HG03159 (cell line): Measurements from ENCODE around the gene ZDHHC18.
A peak's percentile ranks its signal among the peaks of the same experiment; 100 is the strongest.

Source experiments
- ATAC-seq: cut with Tn5 transposase; IDR thresholded peaks from one replicate; pipeline ENCODE4 v1.9.1; 2021; ENCODE audit warnings: mild to moderate bottlenecking, moderate library complexity; ENCODE audit not compliant: unreplicated experiment

The ZDHHC18 gene, protein sequence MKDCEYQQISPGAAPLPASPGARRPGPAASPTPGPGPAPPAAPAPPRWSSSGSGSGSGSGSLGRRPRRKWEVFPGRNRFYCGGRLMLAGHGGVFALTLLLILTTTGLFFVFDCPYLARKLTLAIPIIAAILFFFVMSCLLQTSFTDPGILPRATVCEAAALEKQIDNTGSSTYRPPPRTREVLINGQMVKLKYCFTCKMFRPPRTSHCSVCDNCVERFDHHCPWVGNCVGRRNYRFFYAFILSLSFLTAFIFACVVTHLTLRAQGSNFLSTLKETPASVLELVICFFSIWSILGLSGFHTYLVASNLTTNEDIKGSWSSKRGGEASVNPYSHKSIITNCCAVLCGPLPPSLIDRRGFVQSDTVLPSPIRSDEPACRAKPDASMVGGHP

GRCh38 chr1:26826261-26827105, at the start of gene ZDHHC18:
Gene ZDHHC18, plus strand, starts transcription at chr1:26826688. Its CDS starts 117 bp downstream, at chr1:26826805.
- ATAC-seq = peak; percentile 74

DNA sequence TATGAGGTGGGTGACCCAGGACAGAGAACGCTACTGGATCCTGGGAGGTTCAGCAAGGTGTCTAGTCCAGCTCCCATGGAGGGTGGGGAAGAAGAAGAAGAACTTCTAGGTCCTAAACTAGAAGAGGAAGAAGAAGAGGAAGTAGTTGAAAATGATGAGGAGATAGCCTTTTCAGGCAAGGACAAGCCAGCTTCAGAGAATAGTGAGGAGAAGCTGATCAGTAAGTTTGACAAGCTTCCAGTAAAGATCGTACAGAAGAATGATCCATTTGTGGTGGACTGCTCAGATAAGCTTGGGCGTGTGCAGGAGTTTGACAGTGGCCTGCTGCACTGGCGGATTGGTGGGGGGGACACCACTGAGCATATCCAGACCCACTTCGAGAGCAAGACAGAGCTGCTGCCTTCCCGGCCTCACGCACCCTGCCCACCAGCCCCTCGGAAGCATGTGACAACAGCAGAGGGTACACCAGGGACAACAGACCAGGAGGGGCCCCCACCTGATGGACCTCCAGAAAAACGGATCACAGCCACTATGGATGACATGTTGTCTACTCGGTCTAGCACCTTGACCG, 47.3 kb upstream of the ZDHHC18 start:
- ATAC-seq = no peak

DNA sequence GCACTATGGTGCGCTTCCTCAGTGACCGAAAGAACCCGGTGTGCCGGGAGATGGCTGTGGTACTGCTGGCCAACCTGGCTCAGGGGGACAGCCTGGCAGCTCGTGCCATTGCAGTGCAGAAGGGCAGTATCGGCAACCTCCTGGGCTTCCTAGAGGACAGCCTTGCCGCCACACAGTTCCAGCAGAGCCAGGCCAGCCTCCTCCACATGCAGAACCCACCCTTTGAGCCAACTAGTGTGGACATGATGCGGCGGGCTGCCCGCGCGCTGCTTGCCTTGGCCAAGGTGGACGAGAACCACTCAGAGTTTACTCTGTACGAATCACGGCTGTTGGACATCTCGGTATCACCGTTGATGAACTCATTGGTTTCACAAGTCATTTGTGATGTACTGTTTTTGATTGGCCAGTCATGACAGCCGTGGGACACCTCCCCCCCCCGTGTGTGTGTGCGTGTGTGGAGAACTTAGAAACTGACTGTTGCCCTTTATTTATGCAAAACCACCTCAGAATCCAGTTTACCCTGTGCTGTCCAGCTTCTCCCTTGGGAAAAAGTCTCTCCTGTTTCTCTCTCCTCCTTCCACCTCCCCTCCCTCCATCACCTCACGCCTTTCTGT, 46.0 kb upstream of the ZDHHC18 start:
- ATAC-seq = no peak

GRCh38 chr1:26781206-26781825, 45.2 kb upstream of the ZDHHC18 start:
- ATAC-seq = no peak

DNA sequence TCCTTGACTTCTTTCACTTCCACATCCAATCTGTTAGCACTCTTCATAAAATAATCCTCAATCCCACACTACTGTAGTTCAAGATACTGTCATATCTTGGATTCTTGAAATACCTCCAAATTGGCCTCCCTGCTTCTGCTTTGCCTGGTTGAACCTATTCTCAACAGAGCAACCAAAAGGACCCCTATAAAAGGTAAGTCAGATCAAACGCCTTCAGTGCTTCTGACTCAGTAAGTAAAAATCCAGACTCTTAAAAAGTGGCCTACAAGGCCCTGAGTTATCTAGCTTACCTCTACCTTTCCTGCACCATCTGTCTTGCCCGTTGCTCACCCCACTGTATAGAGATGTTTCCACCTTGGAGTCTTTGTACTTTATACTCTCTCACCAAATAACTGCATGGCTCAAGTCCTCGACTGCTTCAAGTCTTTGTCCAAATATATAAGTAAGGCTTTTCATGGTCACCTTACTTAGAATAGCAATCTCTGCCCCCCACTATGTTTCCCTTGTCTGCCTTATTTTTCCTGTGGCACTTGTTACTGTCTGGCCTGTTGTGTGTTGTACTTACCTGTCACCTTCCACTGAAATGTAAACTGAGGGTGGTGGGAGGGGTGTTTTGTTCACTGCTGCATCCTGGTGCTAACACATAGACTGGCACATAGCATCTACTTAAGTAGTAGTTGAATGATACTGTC, 43.8 kb upstream of the ZDHHC18 start:
- no peak for ATAC-seq

- ATAC-seq = no peak
Measured at GRCh38 chr1:26783646-26784022, 42.9 kb upstream of the ZDHHC18 start.

DNA sequence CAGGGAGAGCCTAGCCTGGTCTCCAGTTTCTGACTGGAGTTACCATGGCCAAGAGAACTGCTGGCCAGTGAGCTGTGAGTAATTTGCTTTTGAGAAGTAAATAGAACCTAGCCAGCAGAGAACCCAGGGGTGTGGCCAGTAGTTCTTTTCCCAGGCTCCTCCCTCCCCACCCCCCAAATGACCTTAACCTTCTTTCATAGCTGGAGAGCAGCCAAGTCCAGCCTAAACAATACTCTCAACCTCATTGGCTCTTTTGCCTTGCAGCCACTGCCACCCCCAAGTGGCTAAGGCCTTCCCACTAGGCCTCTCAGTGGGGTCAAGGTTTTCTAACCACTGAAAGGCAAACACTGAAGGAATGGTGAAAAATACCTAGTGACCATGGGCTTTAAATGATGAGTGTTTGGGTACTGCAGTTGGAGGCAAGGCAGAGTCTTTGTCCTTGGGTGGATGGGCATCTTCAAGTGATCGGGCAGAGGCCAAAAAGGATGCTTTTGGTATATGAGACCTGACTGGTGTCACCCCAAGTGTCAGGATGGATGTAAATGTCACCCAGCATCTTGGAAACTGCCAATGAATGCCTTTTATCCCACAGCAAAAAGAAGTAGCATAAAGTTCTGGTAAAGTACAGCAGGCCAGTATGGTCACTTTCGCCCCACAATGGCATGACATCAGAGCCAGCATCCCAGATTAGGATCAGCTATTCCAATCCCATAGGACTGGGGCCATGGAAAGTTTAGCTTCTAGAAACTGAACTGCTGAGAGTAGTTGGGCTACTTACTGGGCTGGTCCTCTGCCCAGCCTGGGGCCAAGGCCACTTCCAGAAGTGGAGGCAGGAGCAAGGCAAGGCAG, 42.2 kb upstream of the ZDHHC18 start:
- ATAC-seq = no peak

- no peak for ATAC-seq
Measured at GRCh38 chr1:26784886-26785285, 41.6 kb upstream of the ZDHHC18 start.

GRCh38 chr1:26785611-26786436, 40.7 kb upstream of the ZDHHC18 start:
- no peak for ATAC-seq

- ATAC-seq = no peak
Measured at GRCh38 chr1:26786437-26787380, 39.8 kb upstream of the ZDHHC18 start.

GRCh38 chr1:26787381-26787705, 39.1 kb upstream of the ZDHHC18 start:
- peak; percentile 26 for ATAC-seq

- ATAC-seq = peak; percentile 64
Measured at GRCh38 chr1:26787706-26788514, 38.6 kb upstream of the ZDHHC18 start, which contains the start of gene PIGV. Gene PIGV, plus strand, starts transcription at chr1:26787950. Its CDS starts 2,866 bp downstream, at chr1:26790816.

GRCh38 chr1:26788515-26788785, 38.0 kb upstream of the ZDHHC18 start:
- no peak for ATAC-seq

GRCh38 chr1:26788836-26789611, 37.5 kb upstream of the ZDHHC18 start:
- no peak for ATAC-seq

DNA sequence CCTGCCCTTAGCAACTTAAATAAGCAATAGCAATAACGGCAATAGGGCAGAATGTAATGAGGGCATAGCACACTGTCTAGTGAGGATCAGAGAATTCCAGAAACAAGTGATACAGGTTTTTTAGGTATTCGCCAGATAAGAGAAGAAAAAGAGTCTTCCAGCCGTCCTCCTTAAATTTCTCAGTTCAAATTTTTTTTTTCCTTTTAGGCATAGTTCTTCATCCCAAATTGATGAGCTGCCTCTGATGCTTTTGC, 36.9 kb upstream of the ZDHHC18 start:
- ATAC-seq = no peak

GRCh38 chr1:26789931-26790330, 36.6 kb upstream of the ZDHHC18 start:
- no peak for ATAC-seq
